Breast epithelium (tissue), 3 donors: ENCODE measurements around the gene TGFA.

ENCODE experiments used
- POLR2A ChIP-seq: fragments of 450-650 bp; IDR thresholded peaks from one replicate; pipeline ENCODE4 v1.6.1; 2016; ENCODE audit warnings: antibody characterized with exemption, mild to moderate bottlenecking, moderate library complexity
- TF ChIP-seq, protein P1 (sequence below), 3 donors: fragments of 450-650 bp; IDR thresholded peaks; one replicate each; pipeline ENCODE4 v1.5.1; 2016 to 2017; ENCODE audit warnings: antibody characterized with exemption in 3 of 3, mild to moderate bottlenecking in 3 of 3, moderate library complexity in 3 of 3

DNA sequence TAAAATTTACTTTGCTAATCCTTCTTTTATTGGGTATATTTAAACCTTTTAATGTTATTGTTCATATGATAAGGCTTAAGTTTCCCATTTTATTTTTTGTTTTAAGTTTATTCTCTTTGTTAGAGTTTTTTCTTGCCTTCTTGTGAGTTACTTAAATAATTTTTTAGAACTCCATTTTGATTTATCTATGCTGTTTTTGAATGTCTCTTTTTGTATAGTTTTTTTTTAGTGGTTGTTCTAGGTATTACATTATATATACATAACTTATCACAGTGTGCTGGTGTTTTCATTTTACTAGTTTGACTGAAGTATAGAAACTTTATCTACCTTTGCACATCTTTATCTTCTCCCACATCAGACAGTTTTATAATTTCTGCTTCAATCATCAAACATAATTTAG is 49.4 kb upstream of the TGFA start:
- TF ChIP-seq POLR2A: no peak
- TF ChIP-seq, protein P1, sequence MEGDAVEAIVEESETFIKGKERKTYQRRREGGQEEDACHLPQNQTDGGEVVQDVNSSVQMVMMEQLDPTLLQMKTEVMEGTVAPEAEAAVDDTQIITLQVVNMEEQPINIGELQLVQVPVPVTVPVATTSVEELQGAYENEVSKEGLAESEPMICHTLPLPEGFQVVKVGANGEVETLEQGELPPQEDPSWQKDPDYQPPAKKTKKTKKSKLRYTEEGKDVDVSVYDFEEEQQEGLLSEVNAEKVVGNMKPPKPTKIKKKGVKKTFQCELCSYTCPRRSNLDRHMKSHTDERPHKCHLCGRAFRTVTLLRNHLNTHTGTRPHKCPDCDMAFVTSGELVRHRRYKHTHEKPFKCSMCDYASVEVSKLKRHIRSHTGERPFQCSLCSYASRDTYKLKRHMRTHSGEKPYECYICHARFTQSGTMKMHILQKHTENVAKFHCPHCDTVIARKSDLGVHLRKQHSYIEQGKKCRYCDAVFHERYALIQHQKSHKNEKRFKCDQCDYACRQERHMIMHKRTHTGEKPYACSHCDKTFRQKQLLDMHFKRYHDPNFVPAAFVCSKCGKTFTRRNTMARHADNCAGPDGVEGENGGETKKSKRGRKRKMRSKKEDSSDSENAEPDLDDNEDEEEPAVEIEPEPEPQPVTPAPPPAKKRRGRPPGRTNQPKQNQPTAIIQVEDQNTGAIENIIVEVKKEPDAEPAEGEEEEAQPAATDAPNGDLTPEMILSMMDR (IDR thresholded peaks at IDR 0.05): no peak
